Bronchial epithelial cell (primary cell): ENCODE results near the gene INCA1. TPM values are rescaled to one million over a fixed set of nuclear protein-coding genes. Genes with fewer than 3 reads are reported as not detected.

Experiments
- DNase-seq: peaks from one replicate; pipeline ENCODE4 v3.0.0-alpha.2; 2010; ENCODE audit warnings: low read depth
- FAIRE-seq: peaks from 2 replicates; lab custom pipeline; 2011; peaks lifted over from hg19 to GRCh38; lab: Jason Lieb, UNC
- H3K27me3 ChIP-seq: 2 replicates; pipeline ENCODE4 v1.5.1; 2011; ENCODE audit warnings: low read length; ENCODE audit not compliant: control insufficient read depth, insufficient read depth
- H3K36me3 ChIP-seq: 2 replicates; pipeline ENCODE4 v1.5.1; 2011; ENCODE audit warnings: low read length; ENCODE audit not compliant: control insufficient read depth, insufficient read depth
- H3K4me3 ChIP-seq: 2 replicates; pipeline ENCODE4 v1.5.1; 2011; ENCODE audit warnings: mild to moderate bottlenecking, low read depth, low read length, control low read depth
- CTCF ChIP-seq: IDR thresholded peaks from 2 replicates; pipeline ENCODE4 v1.5.1; 2011; ENCODE audit warnings: mild to moderate bottlenecking, moderate library complexity, low read length, control low read depth, inconsistent platforms; ENCODE audit not compliant: insufficient read depth, severe bottlenecking
- total RNA-seq: library from RNA; depleted of rRNA; stranded (reverse); fragments of >200 nt; gene quantifications from 2 replicates; pipeline ENCODE4 v1.2.1, GENCODE V29; 2014

The INCA1 gene
- total RNA-seq, 1 donor from 2014 or later, result 0.53 TPM

GRCh38 chr17:4972752-4973151 lies 24.6 kb downstream of the INCA1 start:
- FAIRE-seq (no peak), DNase-seq (no peak)
- H3K27me3 ChIP-seq, result no peaks in the 10 kb centered on the region
- H3K36me3 ChIP-seq, result peaks cover 13% of the 10 kb centered on the region
- no peak for TF ChIP-seq CTCF
- no peak overlapping the region for H3K4me3 ChIP-seq

- Histone ChIP-seq H3K27me3 (no peaks in the 10 kb centered on the region), H3K4me3 (no peak overlapping the region), H3K36me3 (peaks cover 13% of the 10 kb centered on the region)
- no peak for DNase-seq
- FAIRE-seq, result no peak
- no peak for TF ChIP-seq CTCF
Measured at GRCh38 chr17:4972322-4972721, 25.0 kb downstream of the INCA1 start.

- Histone ChIP-seq H3K4me3 (no peak overlapping the region), H3K27me3 (no peaks in the 10 kb centered on the region), H3K36me3 (peaks cover 10% of the 10 kb centered on the region)
- DNase-seq (no peak), FAIRE-seq (no peak)
- no peak for TF ChIP-seq CTCF
Measured at GRCh38 chr17:4971826-4972225, 25.5 kb downstream of the INCA1 start.

- no peak for DNase-seq
- Histone ChIP-seq H3K27me3 (no peaks in the 10 kb centered on the region), H3K4me3 (no peak overlapping the region), H3K36me3 (peaks cover 10% of the 10 kb centered on the region)
- no peak for TF ChIP-seq CTCF
- no peak for FAIRE-seq
Measured at GRCh38 chr17:4970273-4970672, 27.0 kb downstream of the INCA1 start.

- DNase-seq (no peak), FAIRE-seq (no peak)
- H3K36me3 ChIP-seq, result peaks cover 10% of the 10 kb centered on the region
- H3K27me3 ChIP-seq, result no peaks in the 10 kb centered on the region
- no peak overlapping the region for H3K4me3 ChIP-seq
- TF ChIP-seq CTCF, result no peak
Measured at GRCh38 chr17:4969551-4970173, 27.7 kb downstream of the INCA1 start.

- TF ChIP-seq CTCF, result no peak
- DNase-seq (peak; percentile 84), FAIRE-seq (no peak)
- Histone ChIP-seq H3K27me3 (no peaks in the 10 kb centered on the region), H3K36me3 (peaks cover 10% of the 10 kb centered on the region), H3K4me3 (peak overlapping the region; percentile 68)
Measured at GRCh38 chr17:4969047-4969550, 28.2 kb downstream of the INCA1 start.
